ENCODE data around the gene TNFAIP6.
"Not testable (repeated sequence)": the region's sequence is repeated elsewhere in the genome, so short reads cannot be mapped to it uniquely, and the experiment has no call there.

Gene TNFAIP6, protein sequence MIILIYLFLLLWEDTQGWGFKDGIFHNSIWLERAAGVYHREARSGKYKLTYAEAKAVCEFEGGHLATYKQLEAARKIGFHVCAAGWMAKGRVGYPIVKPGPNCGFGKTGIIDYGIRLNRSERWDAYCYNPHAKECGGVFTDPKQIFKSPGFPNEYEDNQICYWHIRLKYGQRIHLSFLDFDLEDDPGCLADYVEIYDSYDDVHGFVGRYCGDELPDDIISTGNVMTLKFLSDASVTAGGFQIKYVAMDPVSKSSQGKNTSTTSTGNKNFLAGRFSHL

DNA sequence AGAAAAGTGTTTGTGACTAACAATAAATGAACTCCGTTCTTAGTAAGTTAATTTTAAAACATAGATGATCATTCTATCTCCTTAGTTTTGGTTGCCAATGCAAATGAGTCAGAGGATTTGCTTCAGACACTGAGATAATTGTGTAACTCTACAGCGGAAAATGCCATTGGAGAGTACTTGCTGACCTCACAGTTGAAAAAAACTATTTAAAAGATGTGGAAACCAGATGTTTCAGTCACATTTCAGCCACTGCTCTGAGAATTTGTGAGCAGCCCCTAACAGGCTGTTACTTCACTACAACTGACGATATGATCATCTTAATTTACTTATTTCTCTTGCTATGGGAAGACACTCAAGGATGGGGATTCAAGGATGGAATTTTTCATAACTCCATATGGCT, at the start of gene TNFAIP6:
TSS of gene TNFAIP6 (plus strand) at position 234 of the 400 bp plus-strand sequence. CDS start at position 309, 75 bp downstream.
- DNase-seq (ENCODE audit: low spot score): peak; percentile 87

DNA sequence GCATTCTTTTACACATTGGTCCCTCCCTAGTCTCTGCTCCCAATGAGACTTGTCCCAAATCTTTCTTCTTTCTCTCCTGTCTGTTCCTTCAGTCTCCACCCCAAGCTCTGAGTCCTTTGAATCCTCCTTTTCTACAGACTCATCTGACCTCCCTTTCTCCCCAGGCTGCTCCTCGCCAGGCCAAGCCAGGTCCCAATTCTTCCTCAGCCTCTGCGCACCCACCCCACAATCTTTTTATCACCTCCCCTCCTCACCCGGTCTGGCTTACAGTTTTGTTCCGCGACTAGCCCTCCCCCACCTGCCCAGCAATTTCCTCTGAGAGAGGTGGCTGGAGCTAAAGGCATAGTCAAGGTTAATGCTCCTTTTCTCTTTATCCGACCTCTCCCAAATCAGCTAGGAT, 47.1 kb upstream of the TNFAIP6 start:
- DNase-seq (ENCODE audit: low spot score): not testable (repeated sequence)

DNA sequence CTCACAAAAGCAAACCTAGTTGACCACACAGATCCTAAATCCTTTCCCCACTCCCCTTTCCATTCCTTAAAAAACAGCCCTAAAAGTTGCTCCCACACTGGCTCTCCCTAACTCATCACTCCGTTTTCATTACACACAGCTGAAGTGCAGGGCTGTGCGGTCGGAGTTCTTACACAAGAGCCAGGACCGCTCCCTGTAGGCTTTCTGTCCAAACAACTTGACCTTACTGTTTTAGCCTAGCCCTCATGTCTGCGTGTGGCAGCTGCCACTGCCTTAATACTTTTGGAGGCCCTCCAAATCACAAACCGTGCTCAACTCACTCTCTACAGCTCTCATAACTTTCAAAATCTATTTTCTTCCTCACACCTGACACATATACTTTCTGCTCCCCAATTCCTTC, 45.0 kb upstream of the TNFAIP6 start:
- not testable (repeated sequence) for DNase-seq (ENCODE audit: low spot score)

DNA sequence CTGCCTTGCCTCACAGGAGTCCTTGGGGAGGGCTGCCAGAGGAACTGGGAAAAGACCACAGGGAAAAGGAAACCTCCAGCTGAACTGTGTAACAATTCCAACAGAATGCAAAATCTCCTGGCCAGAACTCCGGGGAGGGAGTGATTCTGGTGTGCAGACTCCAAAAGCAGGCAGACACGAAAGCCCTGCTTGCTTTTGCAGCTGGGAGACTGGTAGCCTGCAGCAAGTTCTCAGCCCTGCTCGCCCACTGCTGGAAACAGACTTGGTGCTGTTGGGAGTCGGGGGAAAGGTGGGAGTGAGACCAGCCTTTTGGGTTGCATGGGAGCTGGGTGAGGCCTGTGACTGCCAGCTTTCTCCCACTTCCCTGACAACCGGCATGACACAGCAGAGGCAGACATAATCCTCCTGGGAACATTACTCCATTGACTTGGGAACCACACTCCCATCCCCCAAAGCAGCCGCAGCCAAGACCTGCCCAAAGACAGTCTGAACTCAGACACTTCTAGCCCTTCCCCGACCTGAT, 42.0 kb upstream of the TNFAIP6 start:
- DNase-seq (ENCODE audit: low spot score): peak; percentile 30

DNA sequence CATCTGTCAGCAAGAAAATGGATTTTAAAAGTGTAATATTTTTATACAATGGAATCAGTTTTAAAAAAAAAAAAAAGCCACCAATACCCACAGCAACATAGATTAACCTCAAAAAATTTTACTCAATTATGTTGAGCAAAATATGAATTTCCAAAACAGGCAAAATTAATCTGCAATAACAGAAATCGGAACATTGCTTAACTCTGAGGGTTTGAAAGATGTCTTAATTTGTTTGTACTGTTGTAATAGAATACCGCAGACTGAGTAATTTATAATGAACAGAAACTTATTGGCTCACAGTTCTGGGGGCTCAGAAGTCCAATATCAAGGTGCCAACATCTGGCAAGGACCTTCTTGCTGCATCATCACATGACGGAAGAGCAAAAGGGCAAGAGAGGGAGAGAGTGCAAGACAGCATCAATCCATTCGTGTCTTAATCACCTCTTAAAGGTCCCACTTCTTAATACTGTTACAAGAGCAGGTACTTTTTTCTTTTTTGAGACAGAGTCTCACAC, 31.8 kb upstream of the TNFAIP6 start:
- DNase-seq (ENCODE audit: low spot score): no peak

DNA sequence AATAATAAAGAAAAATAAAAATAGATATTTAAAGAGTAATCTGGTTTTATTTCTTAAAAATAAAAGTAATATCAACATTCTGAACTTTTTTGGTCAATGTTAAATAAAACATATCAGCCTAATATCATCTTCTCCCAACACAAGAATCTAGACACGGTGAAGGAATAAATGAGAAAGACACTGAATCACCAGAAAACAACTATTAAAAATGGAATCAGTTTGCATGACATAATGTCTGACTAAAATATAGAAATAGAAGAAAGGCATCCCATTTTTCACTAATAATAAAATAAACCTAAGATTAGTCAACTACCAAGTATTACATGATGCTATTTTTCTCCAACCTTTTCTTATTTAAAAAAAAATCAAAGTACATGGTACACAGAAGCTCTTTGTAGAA, 30.8 kb upstream of the TNFAIP6 start:
- DNase-seq (ENCODE audit: low spot score): no peak

DNA sequence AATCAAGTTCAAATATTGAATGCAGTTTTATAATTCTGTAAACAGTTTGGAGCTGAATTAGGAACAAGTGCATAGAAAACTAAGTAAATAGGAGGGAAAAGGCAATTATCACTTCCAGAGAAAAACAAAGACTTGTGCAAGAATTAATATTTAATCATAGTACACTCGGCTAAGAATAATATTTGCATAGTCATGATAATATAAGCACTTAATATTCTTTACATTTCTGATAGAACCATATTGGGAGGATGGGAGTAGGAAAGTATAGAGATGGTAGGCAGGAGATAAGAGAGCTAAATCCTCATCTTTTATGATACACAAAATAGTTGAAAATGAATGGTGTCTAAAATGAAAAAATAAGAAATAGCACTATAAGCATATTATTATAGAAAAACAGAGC, 27.4 kb upstream of the TNFAIP6 start:
- no peak for DNase-seq (ENCODE audit: low spot score)

DNA sequence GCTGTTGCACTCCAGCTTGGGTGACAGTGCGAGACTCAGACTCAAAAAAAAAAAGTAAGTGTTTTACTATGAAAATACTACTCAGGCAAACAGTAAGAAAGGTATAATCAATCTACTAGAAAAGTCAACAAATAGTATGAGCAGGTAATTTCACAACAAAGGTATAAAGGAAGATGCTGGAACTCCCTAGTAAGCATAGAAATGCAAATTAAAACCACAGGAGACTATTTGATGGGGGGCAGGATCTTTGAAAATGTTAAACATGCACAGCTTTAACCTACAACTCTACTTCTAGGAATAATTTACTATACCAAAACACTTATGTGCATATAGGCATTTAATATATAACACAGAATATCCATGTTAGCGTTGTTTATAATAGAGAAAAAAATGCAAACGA, 24.3 kb upstream of the TNFAIP6 start:
- DNase-seq (ENCODE audit: low spot score): no peak

DNA sequence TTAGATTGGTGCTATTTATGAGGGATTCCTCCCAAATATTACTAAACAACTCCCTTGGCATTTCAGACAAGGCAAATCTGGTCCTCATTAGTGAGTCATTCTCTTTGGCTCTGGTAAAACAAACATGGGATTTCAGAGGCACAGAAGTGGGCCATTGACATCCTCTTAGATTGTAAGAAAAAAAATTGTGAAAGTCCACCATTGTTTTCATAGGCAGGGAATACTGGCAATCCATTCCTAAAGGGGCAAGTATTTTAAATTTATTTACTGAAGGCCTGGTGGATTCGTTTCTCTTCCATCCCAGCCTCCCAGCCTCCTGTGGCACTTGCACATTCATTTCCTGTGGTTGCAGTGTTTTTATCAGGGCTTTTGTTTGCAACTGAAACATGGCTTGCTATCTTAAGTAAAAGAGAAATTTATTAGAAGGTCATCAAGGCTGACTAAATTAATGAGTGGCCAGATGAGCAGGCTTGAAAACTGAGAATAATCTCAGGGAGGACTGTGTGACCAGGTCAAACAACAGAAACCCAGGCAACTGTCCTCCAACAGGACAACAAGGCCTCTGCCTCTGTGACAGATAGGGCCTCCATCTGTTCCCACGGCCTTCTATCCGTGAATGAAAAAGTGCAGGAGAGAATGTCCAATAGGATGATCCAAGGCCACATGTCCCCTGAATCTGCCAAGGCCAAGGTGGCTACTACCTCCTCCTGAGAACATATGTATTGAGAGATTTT, 23.1 kb upstream of the TNFAIP6 start:
- DNase-seq (ENCODE audit: low spot score): peak; percentile 87

DNA sequence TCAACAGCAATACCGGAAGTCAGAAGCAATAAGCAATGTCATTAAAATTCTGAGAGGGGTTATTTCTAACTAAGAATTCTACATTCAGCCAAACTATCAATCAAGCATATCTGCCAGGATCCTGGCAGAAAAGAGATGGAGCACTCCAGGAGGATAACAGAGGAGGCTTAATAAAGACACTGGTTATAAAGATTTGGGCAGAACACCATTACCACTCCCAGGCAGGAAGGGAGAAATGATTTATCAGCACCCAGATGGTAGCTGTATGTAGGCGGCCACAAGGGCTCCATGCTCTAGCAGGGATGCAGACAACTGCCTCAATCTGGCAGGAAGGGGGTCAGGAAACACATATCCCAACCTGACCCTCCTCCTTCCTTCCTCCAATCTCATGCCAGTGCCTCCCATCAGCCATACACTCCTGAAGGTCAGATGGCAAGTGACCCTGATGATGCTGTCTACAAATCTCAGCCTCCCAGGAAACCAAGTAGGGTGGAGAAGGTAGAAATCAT, 20.5 kb upstream of the TNFAIP6 start:
- DNase-seq (ENCODE audit: low spot score): no peak

DNA sequence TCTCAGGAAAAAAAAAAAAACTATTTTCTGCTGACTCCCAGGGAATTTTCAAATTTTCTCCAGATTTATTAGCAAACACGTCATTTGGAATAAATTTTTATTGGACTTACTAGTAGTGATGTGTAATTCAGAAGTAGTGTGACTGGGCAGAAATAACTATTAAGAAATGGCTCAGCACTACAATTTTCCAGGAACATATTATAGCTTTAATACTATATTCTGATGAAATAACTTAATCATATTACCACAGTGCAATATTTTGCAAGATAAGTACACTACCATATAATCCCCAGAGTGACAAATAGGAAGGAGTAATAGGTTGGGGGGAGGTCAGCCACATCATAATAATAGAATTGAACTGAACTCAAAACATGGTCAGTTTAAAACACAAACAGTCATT, 19.7 kb upstream of the TNFAIP6 start:
- DNase-seq (ENCODE audit: low spot score): peak; percentile 9

DNA sequence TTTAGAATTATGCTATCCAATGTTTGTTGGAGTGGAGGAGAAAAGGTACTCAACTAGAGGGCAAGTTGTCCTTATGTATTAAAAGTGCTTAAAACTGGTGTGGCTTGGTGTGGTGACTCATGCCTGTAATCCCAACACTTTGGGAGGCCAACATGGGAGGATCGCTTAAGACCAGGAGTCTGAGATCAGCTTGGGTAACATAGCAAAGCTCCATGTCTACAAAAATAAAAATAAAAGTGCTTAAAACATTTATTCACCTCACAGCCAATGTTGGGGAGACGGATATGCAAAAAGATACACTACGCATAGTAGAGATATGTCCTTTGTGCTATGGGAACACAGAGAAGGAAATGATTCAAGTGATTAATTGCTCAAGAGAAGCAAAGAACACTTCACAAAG, 19.3 kb upstream of the TNFAIP6 start:
- no peak for DNase-seq (ENCODE audit: low spot score)

DNA sequence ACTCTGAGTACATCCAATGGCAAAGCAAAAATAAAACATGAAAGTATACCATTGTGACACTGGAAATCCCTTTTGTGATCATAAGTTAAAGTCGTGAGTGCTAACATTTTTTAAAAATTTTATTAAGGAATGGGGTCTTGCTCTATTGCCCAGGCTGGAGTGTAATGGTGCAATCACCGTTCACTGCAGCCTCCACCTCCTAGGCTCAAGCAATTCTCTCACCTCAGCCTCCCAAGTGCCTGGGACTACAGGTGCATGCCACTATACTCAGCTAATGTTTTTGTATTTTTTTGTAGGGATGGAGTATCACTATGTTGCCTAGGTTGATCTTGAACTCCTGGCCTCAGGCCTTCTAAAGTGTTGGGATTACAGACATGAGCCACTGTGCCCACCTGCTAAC, 14.3 kb upstream of the TNFAIP6 start:
- DNase-seq (ENCODE audit: low spot score): no peak

DNA sequence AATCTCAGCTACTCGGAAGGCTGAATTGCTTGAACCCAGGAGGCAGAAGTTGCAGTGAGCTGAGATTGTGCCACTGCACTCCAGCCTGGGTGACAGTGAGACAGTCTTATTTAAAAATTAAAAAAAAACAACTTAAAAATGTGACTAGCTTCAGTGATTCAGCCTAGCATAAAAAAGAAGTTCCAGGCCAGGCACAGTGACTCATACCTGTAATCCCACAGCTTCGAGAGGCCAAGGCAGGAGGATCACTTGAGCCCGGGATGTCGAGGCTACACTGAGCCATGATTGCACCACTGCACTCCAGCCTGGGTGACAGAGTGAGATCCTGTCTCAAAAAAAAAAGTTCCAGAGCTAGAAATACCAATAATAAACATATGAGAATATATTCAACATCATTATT, 13.2 kb upstream of the TNFAIP6 start:
- not testable (repeated sequence) for DNase-seq (ENCODE audit: low spot score)

DNA sequence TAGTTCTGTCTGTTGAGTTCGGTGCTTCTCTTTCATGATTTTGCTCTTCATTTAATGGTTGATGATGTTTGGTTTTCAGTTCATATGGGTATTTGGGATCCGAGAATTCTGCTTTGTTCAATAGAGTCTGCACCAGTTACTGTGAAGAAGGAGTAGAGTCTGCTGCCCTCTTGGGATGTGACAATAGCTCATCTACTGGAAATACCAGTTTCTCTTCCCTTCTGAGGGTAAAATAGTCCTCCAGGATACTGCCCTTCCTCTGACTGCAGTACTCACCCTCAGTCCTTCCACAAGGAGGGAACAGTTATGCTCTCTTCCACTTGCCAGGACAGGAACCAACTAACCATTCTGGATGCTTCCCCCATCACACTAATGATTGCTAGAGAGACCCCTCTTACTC, 12.5 kb upstream of the TNFAIP6 start:
- DNase-seq (ENCODE audit: low spot score): no peak

DNA sequence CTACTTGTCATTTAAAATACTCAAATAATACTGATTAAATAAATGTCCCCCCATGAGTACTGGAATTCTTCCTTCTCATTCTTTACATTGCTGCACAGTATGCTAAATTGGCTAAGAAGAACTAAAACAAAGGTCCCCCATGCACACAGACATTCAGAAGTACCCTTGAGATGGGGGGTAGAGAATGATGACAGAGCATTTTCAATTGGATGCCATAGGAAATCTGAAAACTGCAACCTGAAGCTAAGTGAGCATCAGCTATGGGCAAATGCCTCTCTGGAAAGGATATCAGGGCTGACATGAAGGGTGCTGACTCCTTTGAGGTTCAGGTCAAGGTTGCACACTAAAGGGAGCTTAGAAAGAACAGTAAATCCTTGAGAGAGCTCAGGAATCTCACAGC, 10.1 kb upstream of the TNFAIP6 start:
- DNase-seq (ENCODE audit: low spot score): no peak

DNA sequence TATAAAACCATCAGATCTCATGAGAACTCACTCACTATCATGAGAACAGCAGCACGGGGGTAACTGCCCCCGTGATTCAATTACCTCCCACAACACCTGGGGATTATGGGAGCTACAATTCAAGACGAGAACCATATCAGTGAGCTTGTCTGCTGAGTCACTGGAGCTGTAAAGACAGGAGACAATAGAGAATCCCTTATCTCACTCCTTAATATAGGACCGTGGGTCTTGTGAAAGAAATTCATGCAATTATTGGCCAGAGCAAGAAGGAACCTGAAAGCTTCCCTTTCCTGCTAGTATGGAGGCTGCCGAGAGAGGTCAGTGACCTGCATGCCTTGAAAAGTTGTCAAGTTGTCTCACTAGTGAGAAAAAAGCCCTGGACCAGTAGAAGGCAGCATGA, 9.5 kb upstream of the TNFAIP6 start:
- no peak for DNase-seq (ENCODE audit: low spot score)

DNA sequence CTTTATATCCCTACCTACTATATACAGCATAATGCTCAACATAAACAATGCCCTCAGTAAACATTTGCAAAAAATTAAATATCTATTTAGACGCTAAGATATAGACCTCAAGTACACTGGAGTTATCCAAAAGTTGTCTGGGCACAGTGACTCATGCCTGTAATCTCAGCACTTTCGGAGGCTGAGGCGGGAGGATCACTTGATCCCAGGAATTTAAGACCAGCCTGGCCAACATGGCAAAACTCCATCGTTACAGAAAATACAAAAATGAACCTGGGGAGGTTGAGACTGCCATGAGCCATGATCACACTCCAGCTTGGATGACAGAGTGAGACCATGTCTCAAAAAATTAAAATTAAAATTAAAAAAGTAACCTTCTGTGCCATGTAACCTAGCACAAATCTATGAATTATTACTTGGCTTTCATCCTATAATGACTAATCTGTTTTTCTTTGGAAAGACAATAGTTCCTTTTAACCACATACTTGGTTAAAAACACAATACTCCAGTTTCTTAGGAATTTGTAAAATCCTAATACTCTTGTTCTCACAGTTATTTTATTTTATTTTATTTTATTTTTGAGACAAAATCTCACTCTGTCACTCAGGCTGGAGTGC, 6.7 kb upstream of the TNFAIP6 start:
- DNase-seq (ENCODE audit: low spot score): peak; percentile 44

DNA sequence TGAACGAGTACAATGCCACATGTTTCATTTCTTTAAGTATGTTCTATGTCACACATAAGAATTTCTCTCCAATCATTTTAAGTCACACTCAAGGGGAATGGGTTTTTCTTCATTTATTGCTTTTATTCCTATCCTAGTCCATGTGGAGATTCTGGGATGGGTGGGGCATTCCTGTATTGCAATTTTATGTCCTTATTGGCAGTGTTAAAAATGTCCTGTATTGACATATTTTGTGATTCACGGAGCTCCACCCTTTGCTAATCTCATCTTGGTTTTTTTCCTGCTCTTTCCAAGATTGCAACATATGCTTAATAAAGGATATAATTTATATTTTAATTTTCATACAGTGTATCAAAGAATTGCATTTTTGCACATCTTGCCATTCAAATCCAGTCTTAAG, 3.4 kb upstream of the TNFAIP6 start:
- DNase-seq (ENCODE audit: low spot score): no peak

DNA sequence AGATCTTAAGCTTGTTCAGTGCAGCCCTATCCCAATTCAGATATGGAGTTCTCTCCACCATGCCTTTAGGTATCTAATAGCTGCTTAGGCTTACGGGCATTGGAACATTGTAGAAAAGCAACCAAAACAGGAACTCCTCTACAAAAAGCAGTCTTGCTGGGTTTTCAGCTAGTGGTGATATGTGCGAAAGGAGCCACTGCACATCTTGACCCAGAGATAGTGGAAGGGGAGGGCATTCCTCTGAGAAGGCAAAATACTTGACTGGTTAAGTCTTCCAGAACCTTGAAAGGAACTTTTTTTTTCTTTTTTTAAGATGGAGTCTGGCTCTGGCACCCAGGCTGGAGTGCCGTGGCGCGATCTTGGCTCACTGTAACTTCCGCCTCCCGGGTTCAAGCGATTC, 2.6 kb upstream of the TNFAIP6 start:
- DNase-seq (ENCODE audit: low spot score): no peak

DNA sequence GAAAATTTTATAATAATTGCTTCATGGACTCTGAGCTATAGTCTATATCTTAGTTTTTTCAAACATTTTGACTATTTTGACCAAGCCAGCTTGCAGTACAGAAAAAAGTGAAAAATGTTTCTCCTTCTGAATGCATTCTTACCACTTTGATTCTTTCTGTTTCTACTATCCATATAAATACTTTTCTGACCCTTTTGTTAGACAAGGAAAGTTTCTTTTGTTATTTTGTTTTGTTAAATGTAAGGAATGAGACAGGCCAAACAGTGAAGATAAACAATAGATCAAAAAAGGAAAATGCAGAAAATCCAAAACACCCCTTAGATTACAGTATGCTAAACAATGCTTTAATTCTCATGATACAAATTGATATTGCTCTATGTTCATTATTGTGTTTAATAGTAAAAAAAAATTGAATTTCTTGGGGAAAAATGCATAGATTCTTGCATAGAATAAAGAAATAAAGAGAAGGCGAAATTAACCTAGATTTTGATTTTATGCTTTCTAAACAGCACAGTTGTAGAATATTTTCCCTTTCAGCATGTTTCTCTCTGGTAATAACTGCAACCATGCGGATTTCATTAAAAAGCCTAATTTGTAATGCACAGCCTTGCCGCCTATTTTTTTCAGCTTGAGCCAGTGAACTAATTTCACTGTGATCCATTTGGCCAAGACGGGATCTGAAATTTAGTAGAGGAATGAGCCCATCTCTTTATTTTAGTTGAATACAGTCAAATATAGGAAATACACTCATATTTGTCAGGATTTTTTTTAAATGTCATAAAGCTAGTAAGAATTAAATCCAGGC, 976 bp downstream of the TNFAIP6 start:
- no peak for DNase-seq (ENCODE audit: low spot score)

All from AG08395 (cell line).